KBM-7 (cell line): ENCODE measurements around the gene MMP24OS.
A peak's percentile ranks its signal among the peaks of the same experiment; 100 is the strongest.

ENCODE experiments used
- DNase-seq: peaks from one replicate; pipeline ENCODE4 v3.0.0-alpha.2; 2015
- in situ Hi-C: fragments of 300-500 bp; cut with MboI; formaldehyde crosslinking; loops from 2 replicates; pipeline ENCODE4 v1.14.3; 2020; ENCODE audit warnings: low sequenced_read_pairs, low pct_unique_long_range_greater_than_20kb, mixed read lengths

Gene MMP24OS

DNA sequence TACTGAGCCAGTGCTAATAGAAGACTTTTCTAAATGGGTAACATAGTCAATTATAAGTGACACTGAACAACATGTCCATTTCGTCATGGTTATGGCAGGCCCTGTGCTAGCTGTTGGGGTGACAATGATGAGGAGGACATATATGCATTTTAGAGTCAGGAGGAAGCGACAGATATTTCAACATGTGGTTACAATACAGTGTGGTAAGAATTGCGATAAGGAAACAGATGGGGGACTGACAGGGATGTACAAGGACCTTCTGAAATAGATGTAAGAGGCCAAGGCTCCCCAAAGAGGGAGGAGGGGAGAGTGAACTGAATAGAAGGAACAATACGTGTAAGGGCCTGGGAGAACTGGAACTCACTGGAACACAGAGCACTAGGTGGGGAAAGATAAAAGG, 39.8 kb downstream of the MMP24OS start:
- DNase-seq: peak; percentile 49
- in situ Hi-C loops: no loop called here

- in situ Hi-C loops: no loop called here
- no peak for DNase-seq
Observed at GRCh38 chr20:35237486-35237885, 40.4 kb downstream of the MMP24OS start.

DNA sequence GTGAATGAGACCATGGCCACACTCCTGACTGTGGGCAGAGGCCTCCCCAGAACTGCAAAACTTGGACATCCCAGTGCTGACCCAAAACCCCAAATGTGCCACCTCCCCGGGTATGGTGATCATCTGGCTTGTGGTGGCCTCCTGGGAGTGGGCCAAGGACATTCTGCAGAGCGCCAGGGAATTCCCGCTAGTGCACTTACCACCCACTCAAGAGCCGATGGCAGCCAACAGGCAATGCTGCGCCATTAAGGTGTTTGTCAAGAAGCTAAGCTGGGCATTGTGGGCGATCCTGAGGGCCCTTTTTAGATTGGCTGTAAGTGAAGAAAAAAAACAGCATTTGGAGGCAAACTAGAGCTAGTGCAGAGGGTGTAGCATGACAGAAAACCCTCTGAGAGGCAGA, 42.0 kb downstream of the MMP24OS start:
- no peak for DNase-seq
- in situ Hi-C loops: no loop called here

- in situ Hi-C loops: no loop called here
Observed at GRCh38 chr20:35232575-35232974, 45.3 kb downstream of the MMP24OS start.

DNA sequence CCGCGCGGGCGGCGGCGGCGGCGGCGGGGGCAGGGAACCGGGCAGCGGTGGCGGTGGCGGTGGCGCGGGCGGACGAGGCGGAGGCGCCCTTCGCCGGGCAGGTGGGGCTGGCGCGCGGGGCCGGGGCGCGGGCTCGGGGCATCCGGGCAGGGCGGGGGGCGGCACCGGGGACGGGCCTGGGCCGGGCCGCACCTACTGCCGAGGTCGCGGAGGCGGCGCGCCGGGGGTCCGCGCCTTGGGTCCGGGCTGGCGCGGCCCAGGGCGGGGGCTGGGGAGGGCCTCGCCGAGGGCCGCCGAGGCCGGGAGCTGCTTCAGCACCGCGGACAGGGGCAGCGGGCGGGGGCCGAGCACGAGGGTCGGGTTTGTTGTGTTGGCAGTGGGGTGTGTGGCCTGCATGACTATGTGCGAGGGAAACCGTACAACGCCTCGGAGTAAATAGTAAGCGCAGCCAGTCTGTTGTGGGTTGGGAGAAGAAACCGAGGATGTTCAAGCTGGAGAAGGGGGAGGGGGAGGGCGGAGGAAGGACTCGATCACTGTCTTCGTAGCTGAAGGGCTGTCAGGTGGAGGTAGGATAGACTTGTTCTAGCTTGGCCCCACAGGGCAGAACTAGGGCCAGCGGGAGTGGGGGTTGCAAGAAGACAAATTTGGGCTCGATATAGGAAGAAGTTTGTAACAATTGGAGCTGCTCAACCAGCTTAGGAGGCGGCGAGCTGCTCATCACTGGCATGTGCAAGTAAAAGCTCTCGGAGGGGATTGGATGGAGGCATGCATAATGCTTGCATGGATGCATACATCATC, 50.8 kb downstream of the MMP24OS start:
- in situ Hi-C loops: no loop called here
- peak; percentile 61 for DNase-seq

More at GRCh38 chr20:35232575-35232974, 45.3 kb downstream of the MMP24OS start:
- DNase-seq: peak; percentile 30
